Measurements from ENCODE around the gene F5. TPM values are rescaled to one million over a fixed set of nuclear protein-coding genes. Genes with fewer than 3 reads are reported as not detected.

F5 gene
- total and polyA plus RNA-seq, 2 donors (not counting 1 experiment from before 2014, with no cell fraction given), result under 0.01 TPM; not detected in 1

GRCh38 chr1:169514566-169515270, 71.6 kb downstream of the F5 start:
- Histone ChIP-seq H3K4me2 (ENCODE audit: extremely low read depth, insufficient read depth, low read length) (no peak overlapping the region), H4K20me1 (ENCODE audit: control insufficient read depth, extremely low read depth, insufficient read depth, low read length) (no peaks in the 10 kb centered on the region), H3K27ac (ENCODE audit: insufficient read depth, low read length) (no peak overlapping the region), H3K9me3 (ENCODE audit: control insufficient read depth, insufficient read depth, low read depth, low read length) (no peaks in the 10 kb centered on the region), H3K27me3 (ENCODE audit: control insufficient read depth, insufficient read depth, low read length) (no peaks in the 10 kb centered on the region), H3K4me1 (ENCODE audit: control insufficient read depth, extremely low read depth, insufficient read depth, low read length) (peaks cover 5% of the 10 kb centered on the region), H3K36me3 (ENCODE audit: control insufficient read depth, insufficient read depth, low read length) (no peaks in the 10 kb centered on the region), H3K9ac (ENCODE audit: insufficient read depth, low read length) (no peak overlapping the region), H3K4me3 (replicated peaks in 1 of 4; ENCODE audit: control extremely low read depth in 1 of 4, insufficient read depth in 1 of 4, low read depth in 3 of 4, low read length in 4 of 4) (no peak overlapping the region), H2AFZ (ENCODE audit: low read length) (no peak overlapping the region), H3K79me2 (ENCODE audit: control insufficient read depth, insufficient read depth, low read length) (no peaks in the 10 kb centered on the region)
- TF ChIP-seq EZH2 (IDR thresholded peaks at IDR 0.05; ENCODE audit: low read length, missing control alignments), result no peak
- no peak for TF ChIP-seq CTCF (conservative IDR thresholded peaks at IDR 0.05 in 1 of 2, IDR thresholded peaks at IDR 0.05 in 1 of 2; ENCODE audit: low read depth in 1 of 2, low read length in 2 of 2)
- no peak for DNase-seq (ENCODE audit: low read depth in 2 of 2)

- Histone ChIP-seq H3K79me2 (ENCODE audit: control insufficient read depth, insufficient read depth, low read length) (no peaks in the 10 kb centered on the region), H3K4me1 (ENCODE audit: control insufficient read depth, extremely low read depth, insufficient read depth, low read length) (peaks cover 5% of the 10 kb centered on the region), H2AFZ (ENCODE audit: low read length) (no peak overlapping the region), H3K27ac (ENCODE audit: insufficient read depth, low read length) (no peak overlapping the region), H4K20me1 (ENCODE audit: control insufficient read depth, extremely low read depth, insufficient read depth, low read length) (no peaks in the 10 kb centered on the region), H3K4me3 (replicated peaks in 1 of 4; ENCODE audit: control extremely low read depth in 1 of 4, insufficient read depth in 1 of 4, low read depth in 3 of 4, low read length in 4 of 4) (no peak overlapping the region), H3K36me3 (ENCODE audit: control insufficient read depth, insufficient read depth, low read length) (no peaks in the 10 kb centered on the region), H3K4me2 (ENCODE audit: extremely low read depth, insufficient read depth, low read length) (no peak overlapping the region), H3K9ac (ENCODE audit: insufficient read depth, low read length) (no peak overlapping the region), H3K27me3 (ENCODE audit: control insufficient read depth, insufficient read depth, low read length) (no peaks in the 10 kb centered on the region), H3K9me3 (ENCODE audit: control insufficient read depth, insufficient read depth, low read depth, low read length) (no peaks in the 10 kb centered on the region)
- DNase-seq (ENCODE audit: low read depth in 2 of 2), result peak in 1 of 2 donors; percentile 50
- TF ChIP-seq EZH2 (IDR thresholded peaks at IDR 0.05; ENCODE audit: low read length, missing control alignments) (no peak), CTCF (conservative IDR thresholded peaks at IDR 0.05 in 1 of 2, IDR thresholded peaks at IDR 0.05 in 1 of 2; ENCODE audit: low read depth in 1 of 2, low read length in 2 of 2) (no peak)
Measured at GRCh38 chr1:169513208-169513607, 73.1 kb downstream of the F5 start.

- Histone ChIP-seq H3K79me2 (ENCODE audit: control insufficient read depth, insufficient read depth, low read length) (no peaks in the 10 kb centered on the region), H3K27ac (ENCODE audit: insufficient read depth, low read length) (no peak overlapping the region), H3K4me3 (replicated peaks in 1 of 4; ENCODE audit: control extremely low read depth in 1 of 4, insufficient read depth in 1 of 4, low read depth in 3 of 4, low read length in 4 of 4) (no peak overlapping the region), H4K20me1 (ENCODE audit: control insufficient read depth, extremely low read depth, insufficient read depth, low read length) (no peaks in the 10 kb centered on the region), H3K9me3 (ENCODE audit: control insufficient read depth, insufficient read depth, low read depth, low read length) (no peaks in the 10 kb centered on the region), H2AFZ (ENCODE audit: low read length) (no peak overlapping the region), H3K36me3 (ENCODE audit: control insufficient read depth, insufficient read depth, low read length) (no peaks in the 10 kb centered on the region), H3K4me2 (ENCODE audit: extremely low read depth, insufficient read depth, low read length) (peak overlapping the region; percentile 0), H3K27me3 (ENCODE audit: control insufficient read depth, insufficient read depth, low read length) (no peaks in the 10 kb centered on the region), H3K4me1 (ENCODE audit: control insufficient read depth, extremely low read depth, insufficient read depth, low read length) (peaks cover 5% of the 10 kb centered on the region), H3K9ac (ENCODE audit: insufficient read depth, low read length) (no peak overlapping the region)
- DNase-seq (ENCODE audit: low read depth in 2 of 2), result peak; percentile 91 to 92
- TF ChIP-seq EZH2 (IDR thresholded peaks at IDR 0.05; ENCODE audit: low read length, missing control alignments), result no peak
- no peak for TF ChIP-seq CTCF (conservative IDR thresholded peaks at IDR 0.05 in 1 of 2, IDR thresholded peaks at IDR 0.05 in 1 of 2; ENCODE audit: low read depth in 1 of 2, low read length in 2 of 2)
Measured at GRCh38 chr1:169511316-169512005, 74.8 kb downstream of the F5 start.
